Activated CD4-positive, alpha-beta T cell treated with anti-CD3 and anti-CD28 coated beads, Interleukin-2, Interleukin-6, amounts not matched to agents 100 ng/mL and 50 ng/mL, durations not matched to agents 16 hours and 8 hours (primary cell): ENCODE measurements around the gene KRTAP10-4.
"Not testable (repeated sequence)": the region's sequence is repeated elsewhere in the genome, so short reads cannot be mapped to it uniquely, and the experiment has no call there.

Experiments
- DNase-seq: peaks from one replicate; pipeline ENCODE4 v3.0.0-alpha.2; 2020

KRTAP10-4 gene

GRCh38 chr21:44558329-44558675 lies 15.2 kb upstream of the KRTAP10-4 start:
- DNase-seq = not testable (repeated sequence)

- DNase-seq = no peak
Observed at GRCh38 chr21:44558695-44559094, 14.8 kb upstream of the KRTAP10-4 start, which contains the start of gene KRTAP10-3. TSS of gene KRTAP10-3 (minus strand) at chr21:44558795. CDS start at chr21:44558715, 80 bp downstream.

GRCh38 chr21:44564099-44564498 lies 9.4 kb upstream of the KRTAP10-4 start:
- DNase-seq = no peak

- DNase-seq = no peak
Observed at GRCh38 chr21:44564886-44565598, 8.5 kb upstream of the KRTAP10-4 start.

- DNase-seq = no peak
Observed at GRCh38 chr21:44566403-44566802, 7.1 kb upstream of the KRTAP10-4 start.

- no peak for DNase-seq
Observed at GRCh38 chr21:44567481-44568171, 5.9 kb upstream of the KRTAP10-4 start.

GRCh38 chr21:44568261-44568660 lies 5.3 kb upstream of the KRTAP10-4 start:
- DNase-seq = no peak

- no peak for DNase-seq
Observed at GRCh38 chr21:44568667-44569556, 4.6 kb upstream of the KRTAP10-4 start.

- DNase-seq = no peak
Observed at GRCh38 chr21:44569861-44570517, 3.5 kb upstream of the KRTAP10-4 start.

GRCh38 chr21:44571296-44571695 lies 2.2 kb upstream of the KRTAP10-4 start:
- DNase-seq = no peak

GRCh38 chr21:44571844-44572782 lies 1.4 kb upstream of the KRTAP10-4 start:
- no peak for DNase-seq

- DNase-seq = no peak
Observed at GRCh38 chr21:44572959-44573583, 458 bp upstream of the KRTAP10-4 start.

- no peak for DNase-seq
Observed at GRCh38 chr21:44574457-44575306, 1.2 kb downstream of the KRTAP10-4 start.

- DNase-seq = no peak
Observed at GRCh38 chr21:44575307-44576024, 1.9 kb downstream of the KRTAP10-4 start.

- DNase-seq = no peak
Observed at GRCh38 chr21:44576025-44576420, 2.5 kb downstream of the KRTAP10-4 start.

GRCh38 chr21:44578371-44579055 lies 5.0 kb downstream of the KRTAP10-4 start:
- no peak for DNase-seq

GRCh38 chr21:44579056-44579832 lies 5.7 kb downstream of the KRTAP10-4 start:
- DNase-seq = no peak

GRCh38 chr21:44579833-44580144 lies 6.3 kb downstream of the KRTAP10-4 start:
- no peak for DNase-seq
